Neutrophil (primary cell): ENCODE measurements around the gene LRBA.

Experiments used
- H3K27ac ChIP-seq: fragments of 200-600 bp; sonication (generic); 2 replicates; pipeline ENCODE4 v1.5.1; 2016; ENCODE audit warnings: mild to moderate bottlenecking, moderate library complexity
- H3K27me3 ChIP-seq: fragments of 200-600 bp; sonication (generic); 2 replicates; pipeline ENCODE4 v1.6.0; 2016; ENCODE audit warnings: mild to moderate bottlenecking
- H3K36me3 ChIP-seq: fragments of 200-600 bp; sonication (generic); 2 replicates; pipeline ENCODE4 v1.5.1; 2017
- H3K4me1 ChIP-seq, 2 experiments: fragments of 200-600 bp in 1 of 2; sonication (generic) in 1 of 2; 1 replicate in 1 of 2; 2 replicates in 1 of 2; pipeline versions ENCODE4 v1.5.1 to v1.6.1; 2013 to 2016; ENCODE audit warnings: low read depth in 1 of 2, low read length in 1 of 2, mild to moderate bottlenecking in 1 of 2, moderate library complexity in 1 of 2; ENCODE audit not compliant: control insufficient read depth in 1 of 2, insufficient read depth in 1 of 2
- H3K4me3 ChIP-seq, 2 experiments: fragments of 200-600 bp in 1 of 2; sonication (generic) in 1 of 2; 1 replicate in 1 of 2; 2 replicates in 1 of 2; pipeline ENCODE4 v1.5.1; 2013 to 2016; ENCODE audit warnings: low read depth in 1 of 2, low read length in 1 of 2, mild to moderate bottlenecking in 1 of 2, moderate library complexity in 1 of 2
- H3K9me3 ChIP-seq: fragments of 200-600 bp; sonication (generic); 2 replicates; pipeline ENCODE4 v1.5.1; 2016
- TF ChIP-seq, protein P1 (sequence below): fragments of 200-600 bp; sonication (generic); IDR thresholded peaks from 2 replicates; pipeline ENCODE4 v1.5.1; 2016; ENCODE audit warnings: antibody characterized with exemption

Gene LRBA

DNA sequence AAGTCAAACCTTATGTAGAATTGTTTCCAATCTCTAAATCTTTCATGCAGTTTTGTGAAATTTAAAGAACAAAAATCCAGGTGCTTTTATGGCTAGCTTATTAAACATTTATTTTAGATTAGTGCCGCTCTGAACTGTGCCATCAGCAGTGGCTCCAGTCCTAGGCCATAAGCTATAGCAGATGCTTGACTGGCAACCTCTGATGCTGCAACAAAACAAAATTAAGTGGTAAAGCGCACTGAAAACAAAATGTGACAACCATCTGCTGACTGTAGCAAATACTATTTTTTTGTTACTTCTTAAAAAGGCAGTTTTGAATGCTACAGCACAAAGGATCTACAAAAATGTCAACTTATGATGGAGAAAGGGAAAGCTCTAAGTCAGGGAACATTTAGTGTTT lies 699.4 kb downstream of the LRBA start:
- H3K36me3 ChIP-seq = no peaks in the 10 kb centered on the region
- no peaks in the 10 kb centered on the region for H3K9me3 ChIP-seq
- H3K27ac ChIP-seq = no peak overlapping the region
- no peak overlapping the region for H3K4me3 ChIP-seq
- TF ChIP-seq, protein P1, sequence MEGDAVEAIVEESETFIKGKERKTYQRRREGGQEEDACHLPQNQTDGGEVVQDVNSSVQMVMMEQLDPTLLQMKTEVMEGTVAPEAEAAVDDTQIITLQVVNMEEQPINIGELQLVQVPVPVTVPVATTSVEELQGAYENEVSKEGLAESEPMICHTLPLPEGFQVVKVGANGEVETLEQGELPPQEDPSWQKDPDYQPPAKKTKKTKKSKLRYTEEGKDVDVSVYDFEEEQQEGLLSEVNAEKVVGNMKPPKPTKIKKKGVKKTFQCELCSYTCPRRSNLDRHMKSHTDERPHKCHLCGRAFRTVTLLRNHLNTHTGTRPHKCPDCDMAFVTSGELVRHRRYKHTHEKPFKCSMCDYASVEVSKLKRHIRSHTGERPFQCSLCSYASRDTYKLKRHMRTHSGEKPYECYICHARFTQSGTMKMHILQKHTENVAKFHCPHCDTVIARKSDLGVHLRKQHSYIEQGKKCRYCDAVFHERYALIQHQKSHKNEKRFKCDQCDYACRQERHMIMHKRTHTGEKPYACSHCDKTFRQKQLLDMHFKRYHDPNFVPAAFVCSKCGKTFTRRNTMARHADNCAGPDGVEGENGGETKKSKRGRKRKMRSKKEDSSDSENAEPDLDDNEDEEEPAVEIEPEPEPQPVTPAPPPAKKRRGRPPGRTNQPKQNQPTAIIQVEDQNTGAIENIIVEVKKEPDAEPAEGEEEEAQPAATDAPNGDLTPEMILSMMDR = no peak
- H3K4me1 ChIP-seq = peaks cover 0 to 5% of the 10 kb centered on the region in 2 experiments
- H3K27me3 ChIP-seq = no peaks in the 10 kb centered on the region

DNA sequence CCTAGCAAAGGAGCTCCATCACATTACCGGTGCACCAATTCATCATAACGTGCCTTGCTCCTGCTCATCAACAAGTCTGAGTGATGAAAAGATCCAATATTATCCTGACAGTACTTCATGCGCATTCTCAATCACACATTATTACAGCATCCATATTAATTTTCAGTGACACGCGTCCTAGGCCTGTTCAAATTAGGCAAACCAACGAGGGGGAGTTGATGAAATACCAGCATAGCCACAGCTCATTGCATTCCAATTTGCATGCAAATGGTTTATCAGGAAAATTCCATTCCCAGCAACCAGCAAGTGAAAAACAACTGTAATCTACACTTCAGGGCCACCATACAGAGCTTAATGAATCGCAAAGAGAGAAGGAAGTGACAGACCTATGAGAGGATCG lies 699.9 kb downstream of the LRBA start:
- TF ChIP-seq, protein P1 = no peak
- no peaks in the 10 kb centered on the region for H3K36me3 ChIP-seq
- no peak overlapping the region for H3K4me3 ChIP-seq
- peaks cover 0 to 5% of the 10 kb centered on the region in 2 experiments for H3K4me1 ChIP-seq
- H3K27ac ChIP-seq = no peak overlapping the region
- no peaks in the 10 kb centered on the region for H3K9me3 ChIP-seq
- H3K27me3 ChIP-seq = no peaks in the 10 kb centered on the region

DNA sequence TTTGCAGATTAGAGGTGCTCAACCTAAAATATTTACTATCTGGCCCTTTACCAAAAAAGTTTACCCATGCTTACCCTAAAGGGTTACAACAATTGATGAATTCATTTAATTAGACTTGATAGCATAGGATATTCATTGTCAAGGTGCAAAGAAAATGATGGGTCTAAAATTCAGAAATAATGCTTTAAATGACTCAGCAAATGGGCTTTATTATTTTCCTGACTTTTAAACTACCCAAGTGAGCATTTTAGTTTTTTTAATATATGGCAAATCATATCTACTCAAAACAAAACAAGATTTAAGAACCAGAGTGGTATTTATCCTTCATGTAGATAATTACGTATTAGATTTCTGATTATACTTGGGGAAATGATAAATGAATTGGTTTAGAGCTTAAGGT lies 701.1 kb downstream of the LRBA start:
- Histone ChIP-seq H3K36me3 (no peaks in the 10 kb centered on the region), H3K4me1 (peaks cover 0 to 5% of the 10 kb centered on the region in 2 experiments), H3K27ac (no peak overlapping the region), H3K27me3 (no peaks in the 10 kb centered on the region), H3K9me3 (no peaks in the 10 kb centered on the region), H3K4me3 (no peak overlapping the region)
- TF ChIP-seq, protein P1 = no peak

DNA sequence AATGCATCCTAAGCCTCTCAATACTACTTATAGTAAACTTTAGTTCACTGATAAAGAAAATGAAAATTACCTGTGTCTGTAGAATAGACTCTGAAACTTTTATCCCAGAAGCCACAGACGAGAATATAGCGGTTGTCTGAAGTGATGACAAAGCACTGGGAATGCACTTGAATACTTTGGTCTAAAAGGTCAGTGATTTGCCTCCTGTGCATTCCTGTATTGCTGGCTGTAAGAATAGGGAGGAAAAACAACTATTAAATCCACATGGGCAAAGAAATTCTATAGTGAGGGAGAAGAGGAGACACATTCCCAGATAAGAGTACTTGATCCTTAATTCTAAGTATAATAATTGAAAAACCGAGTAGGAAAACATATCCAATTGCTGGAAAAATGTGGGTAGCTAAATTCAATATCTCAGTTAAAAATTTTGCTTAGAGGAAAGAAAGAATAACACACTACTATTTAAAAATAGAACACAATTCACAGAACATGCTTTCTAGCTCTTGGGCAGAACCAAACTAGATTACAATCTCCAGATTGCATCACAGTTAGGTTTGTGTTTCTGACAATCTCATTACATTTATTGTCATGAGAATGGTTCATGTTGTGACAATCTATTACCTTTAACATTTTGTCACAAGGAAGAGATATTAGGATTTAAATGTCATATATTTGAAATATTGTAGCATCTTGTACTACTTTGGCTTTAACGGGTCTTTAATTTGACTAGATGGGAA lies 704.8 kb downstream of the LRBA start:
- no peak overlapping the region for H3K4me3 ChIP-seq
- H3K4me1 ChIP-seq = no peaks in the 10 kb centered on the region
- H3K9me3 ChIP-seq = no peaks in the 10 kb centered on the region
- H3K27me3 ChIP-seq = no peaks in the 10 kb centered on the region
- TF ChIP-seq, protein P1 = no peak
- H3K27ac ChIP-seq = no peak overlapping the region
- H3K36me3 ChIP-seq = no peaks in the 10 kb centered on the region

DNA sequence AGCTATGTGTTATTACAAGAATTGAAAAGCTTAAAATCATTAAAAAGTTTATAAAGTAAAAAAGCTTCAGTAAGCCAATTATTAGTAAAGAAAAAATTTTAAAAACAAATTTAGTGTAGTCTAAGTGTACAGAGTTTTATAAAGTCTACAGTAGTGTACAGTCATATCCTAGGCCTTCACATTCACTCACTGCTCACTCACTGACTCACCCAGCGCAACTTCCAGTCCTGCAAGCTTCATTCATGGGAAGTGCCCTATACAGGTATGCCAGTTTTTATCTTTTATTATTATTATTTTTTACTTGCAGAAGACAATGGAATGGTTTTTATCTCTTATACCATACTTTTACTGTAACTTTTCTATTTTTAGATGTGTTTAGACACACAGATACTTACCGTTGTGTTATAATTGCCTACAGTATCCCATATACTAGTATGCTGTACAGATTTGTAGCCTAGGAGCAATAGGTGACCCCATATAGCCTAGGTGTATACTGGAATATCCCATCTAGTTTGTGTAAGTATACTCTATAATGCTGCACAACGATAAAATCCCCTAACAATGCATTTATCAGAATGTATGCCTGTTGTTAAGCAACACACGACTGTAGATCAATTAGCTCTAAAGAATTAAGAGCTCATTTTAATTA lies 706.1 kb downstream of the LRBA start:
- Histone ChIP-seq H3K9me3 (no peaks in the 10 kb centered on the region), H3K36me3 (no peaks in the 10 kb centered on the region), H3K4me3 (no peak overlapping the region), H3K27me3 (no peaks in the 10 kb centered on the region), H3K4me1 (no peaks in the 10 kb centered on the region), H3K27ac (no peak overlapping the region)
- TF ChIP-seq, protein P1 = no peak
